SK-N-SH treated with all-trans-retinoic acid at 6 μM for 48 hours (cell line): ENCODE data around the gene PROZ.

Experiments
- ATAC-seq: fragments of 200-7000 bp; cut with Tn5 transposase; 3 replicates; pipeline ENCODE4 v1.9.1; 2020; ENCODE audit warnings: mild to moderate bottlenecking, moderate library complexity
- ARNTL ChIP-seq: fragments of 450-650 bp; formaldehyde crosslinking; IDR thresholded peaks from 2 replicates; pipeline ENCODE4 v1.5.0; 2020; ENCODE audit warnings: low read depth, mild to moderate bottlenecking, moderate library complexity, borderline replicate concordance
- BACH2 ChIP-seq: fragments of 250-450 bp; sonication (Bioruptor Pico); IDR thresholded peaks from 2 replicates; pipeline ENCODE4 v1.9.0; 2021; ENCODE audit warnings: mild to moderate bottlenecking, borderline replicate concordance
- CSDC2 ChIP-seq: fragments of 250-450 bp; sonication (Bioruptor Pico); IDR thresholded peaks from 2 replicates; pipeline ENCODE4 v1.5.0; 2020; ENCODE audit warnings: mild to moderate bottlenecking, moderate library complexity
- ESRRG ChIP-seq: fragments of 250-450 bp; sonication (Bioruptor Pico); IDR thresholded peaks from 2 replicates; pipeline ENCODE4 v1.6.1; 2021; ENCODE audit warnings: mild to moderate bottlenecking
- GLIS3 ChIP-seq: fragments of 250-450 bp; sonication (Bioruptor Pico); IDR thresholded peaks from 2 replicates; pipeline ENCODE4 v1.5.0; 2020; ENCODE audit warnings: mild to moderate bottlenecking, moderate library complexity
- ISL1 ChIP-seq: fragments of 250-450 bp; sonication (Bioruptor Pico); IDR thresholded peaks from 2 replicates; pipeline ENCODE4 v2.1.2; 2022; ENCODE audit warnings: mild to moderate bottlenecking, moderate library complexity
- OSR1 ChIP-seq: fragments of 250-450 bp; sonication (Bioruptor Pico); IDR thresholded peaks from 2 replicates; pipeline ENCODE4 v1.8.0; 2022; ENCODE audit warnings: moderate library complexity, mild to moderate bottlenecking, inconsistent platforms
- PPARA ChIP-seq: fragments of 250-450 bp; sonication (Bioruptor Pico); IDR thresholded peaks from 2 replicates; pipeline ENCODE4 v1.5.0; 2020; ENCODE audit warnings: mild to moderate bottlenecking, borderline replicate concordance
- RARB ChIP-seq: fragments of 250-450 bp; sonication (Bioruptor Pico); IDR thresholded peaks from 2 replicates; pipeline ENCODE4 v1.8.0; 2021; ENCODE audit warnings: mild to moderate bottlenecking, moderate library complexity
- SNAI2 ChIP-seq: fragments of 250-450 bp; sonication (Bioruptor Pico); IDR thresholded peaks from 2 replicates; pipeline ENCODE4 v1.5.0; 2020; ENCODE audit warnings: mild to moderate bottlenecking, moderate library complexity
- TOX ChIP-seq: fragments of 250-450 bp; sonication (Bioruptor Pico); IDR thresholded peaks from 2 replicates; pipeline ENCODE4 v1.8.0; 2021; ENCODE audit warnings: mild to moderate bottlenecking, moderate library complexity, borderline replicate concordance
- ZC3H10 ChIP-seq: fragments of 250-450 bp; sonication (Bioruptor Pico); IDR thresholded peaks from 2 replicates; pipeline ENCODE4 v1.5.1; 2021; ENCODE audit warnings: mild to moderate bottlenecking, moderate library complexity
- ZFP3 ChIP-seq: fragments of 250-450 bp; sonication (Bioruptor Pico); IDR thresholded peaks from 2 replicates; pipeline ENCODE4 v1.5.0; 2020; ENCODE audit warnings: mild to moderate bottlenecking, moderate library complexity
- ZFP30 ChIP-seq: fragments of 450-650 bp; formaldehyde crosslinking; IDR thresholded peaks from 2 replicates; pipeline ENCODE4 v1.5.0; 2022; ENCODE audit warnings: mild to moderate bottlenecking, moderate library complexity
- ZNF565 ChIP-seq: fragments of 450-650 bp; formaldehyde crosslinking; conservative IDR thresholded peaks from 2 replicates; pipeline ENCODE4 v1.5.0; 2020; ENCODE audit warnings: low read depth, mild to moderate bottlenecking, moderate library complexity
- ZNF8 ChIP-seq: fragments of 450-650 bp; formaldehyde crosslinking; IDR thresholded peaks from 2 replicates; pipeline ENCODE4 v1.5.0; 2020; ENCODE audit warnings: mild to moderate bottlenecking, moderate library complexity
- TF ChIP-seq, protein P1 (sequence below): fragments of 250-450 bp; sonication (Bioruptor Pico); IDR thresholded peaks from 2 replicates; pipeline ENCODE4 v1.8.0; 2020; ENCODE audit warnings: mild to moderate bottlenecking, moderate library complexity, borderline replicate concordance
- TF ChIP-seq, protein P2 (sequence below): fragments of 250-450 bp; sonication (Bioruptor Pico); IDR thresholded peaks from 2 replicates; pipeline ENCODE4 v1.8.0; 2021; ENCODE audit warnings: low read depth, mild to moderate bottlenecking, moderate library complexity, borderline replicate concordance
- TF ChIP-seq, protein P3 (sequence below): fragments of 250-450 bp; sonication (Bioruptor Pico); IDR thresholded peaks from 2 replicates; pipeline ENCODE4 v1.5.1; 2021; ENCODE audit warnings: mild to moderate bottlenecking, moderate library complexity
- TF ChIP-seq, protein P4 (sequence below): fragments of 250-450 bp; sonication (Bioruptor Pico); IDR thresholded peaks from 2 replicates; pipeline ENCODE4 v1.5.1; 2020; ENCODE audit warnings: low read depth, mild to moderate bottlenecking, moderate library complexity
- TF ChIP-seq, protein P5 (sequence below): fragments of 250-450 bp; sonication (Bioruptor Pico); IDR thresholded peaks from 2 replicates; pipeline ENCODE4 v1.5.0; 2020; ENCODE audit warnings: mild to moderate bottlenecking, moderate library complexity

PROZ gene

DNA sequence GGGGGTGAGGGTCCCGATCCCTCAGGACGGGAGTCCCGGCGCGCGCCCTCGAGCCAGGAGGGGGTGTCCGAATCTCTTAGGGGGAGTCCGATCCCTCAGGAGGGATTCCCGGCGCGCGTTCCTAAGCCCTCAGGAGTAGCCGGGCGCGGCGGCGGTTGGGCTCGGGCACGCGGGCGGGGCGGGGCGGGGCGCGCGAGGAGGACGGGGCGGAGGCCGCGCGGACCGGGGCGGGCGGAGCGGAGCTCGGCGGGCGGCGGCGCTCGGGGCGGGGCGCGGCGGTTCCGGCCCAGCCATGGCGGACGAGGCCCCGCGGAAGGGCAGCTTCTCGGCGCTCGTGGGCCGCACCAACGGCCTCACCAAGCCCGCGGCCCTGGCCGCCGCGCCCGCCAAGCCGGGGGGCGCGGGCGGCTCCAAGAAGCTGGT is 50.9 kb downstream of the PROZ start, which contains the start of gene CUL4A:
Gene CUL4A, plus strand, starts transcription at position 278 of the 423 bp plus-strand sequence. Its CDS starts 15 bp downstream, at position 293.
- TF ChIP-seq ESRRG (CRISPR knock-in tag) (no peak), PPARA (CRISPR knock-in tag) (no peak), SNAI2 (CRISPR knock-in tag) (no peak), CSDC2 (CRISPR knock-in tag) (no peak), ZNF565 (CRISPR knock-in tag) (no peak), GLIS3 (CRISPR knock-in tag) (no peak), ZFP3 (CRISPR knock-in tag) (no peak), ZNF8 (CRISPR knock-in tag) (no peak)
- TF ChIP-seq, protein P1, sequence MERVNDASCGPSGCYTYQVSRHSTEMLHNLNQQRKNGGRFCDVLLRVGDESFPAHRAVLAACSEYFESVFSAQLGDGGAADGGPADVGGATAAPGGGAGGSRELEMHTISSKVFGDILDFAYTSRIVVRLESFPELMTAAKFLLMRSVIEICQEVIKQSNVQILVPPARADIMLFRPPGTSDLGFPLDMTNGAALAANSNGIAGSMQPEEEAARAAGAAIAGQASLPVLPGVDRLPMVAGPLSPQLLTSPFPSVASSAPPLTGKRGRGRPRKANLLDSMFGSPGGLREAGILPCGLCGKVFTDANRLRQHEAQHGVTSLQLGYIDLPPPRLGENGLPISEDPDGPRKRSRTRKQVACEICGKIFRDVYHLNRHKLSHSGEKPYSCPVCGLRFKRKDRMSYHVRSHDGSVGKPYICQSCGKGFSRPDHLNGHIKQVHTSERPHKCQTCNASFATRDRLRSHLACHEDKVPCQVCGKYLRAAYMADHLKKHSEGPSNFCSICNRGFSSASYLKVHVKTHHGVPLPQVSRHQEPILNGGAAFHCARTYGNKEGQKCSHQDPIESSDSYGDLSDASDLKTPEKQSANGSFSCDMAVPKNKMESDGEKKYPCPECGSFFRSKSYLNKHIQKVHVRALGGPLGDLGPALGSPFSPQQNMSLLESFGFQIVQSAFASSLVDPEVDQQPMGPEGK: no peak
- TF ChIP-seq, protein P2, sequence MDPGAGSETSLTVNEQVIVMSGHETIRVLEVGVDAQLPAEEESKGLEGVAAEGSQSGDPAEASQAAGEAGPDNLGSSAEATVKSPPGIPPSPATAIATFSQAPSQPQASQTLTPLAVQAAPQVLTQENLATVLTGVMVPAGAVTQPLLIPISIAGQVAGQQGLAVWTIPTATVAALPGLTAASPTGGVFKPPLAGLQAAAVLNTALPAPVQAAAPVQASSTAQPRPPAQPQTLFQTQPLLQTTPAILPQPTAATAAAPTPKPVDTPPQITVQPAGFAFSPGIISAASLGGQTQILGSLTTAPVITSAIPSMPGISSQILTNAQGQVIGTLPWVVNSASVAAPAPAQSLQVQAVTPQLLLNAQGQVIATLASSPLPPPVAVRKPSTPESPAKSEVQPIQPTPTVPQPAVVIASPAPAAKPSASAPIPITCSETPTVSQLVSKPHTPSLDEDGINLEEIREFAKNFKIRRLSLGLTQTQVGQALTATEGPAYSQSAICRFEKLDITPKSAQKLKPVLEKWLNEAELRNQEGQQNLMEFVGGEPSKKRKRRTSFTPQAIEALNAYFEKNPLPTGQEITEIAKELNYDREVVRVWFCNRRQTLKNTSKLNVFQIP (CRISPR knock-in tag): no peak
- TF ChIP-seq, protein P3, sequence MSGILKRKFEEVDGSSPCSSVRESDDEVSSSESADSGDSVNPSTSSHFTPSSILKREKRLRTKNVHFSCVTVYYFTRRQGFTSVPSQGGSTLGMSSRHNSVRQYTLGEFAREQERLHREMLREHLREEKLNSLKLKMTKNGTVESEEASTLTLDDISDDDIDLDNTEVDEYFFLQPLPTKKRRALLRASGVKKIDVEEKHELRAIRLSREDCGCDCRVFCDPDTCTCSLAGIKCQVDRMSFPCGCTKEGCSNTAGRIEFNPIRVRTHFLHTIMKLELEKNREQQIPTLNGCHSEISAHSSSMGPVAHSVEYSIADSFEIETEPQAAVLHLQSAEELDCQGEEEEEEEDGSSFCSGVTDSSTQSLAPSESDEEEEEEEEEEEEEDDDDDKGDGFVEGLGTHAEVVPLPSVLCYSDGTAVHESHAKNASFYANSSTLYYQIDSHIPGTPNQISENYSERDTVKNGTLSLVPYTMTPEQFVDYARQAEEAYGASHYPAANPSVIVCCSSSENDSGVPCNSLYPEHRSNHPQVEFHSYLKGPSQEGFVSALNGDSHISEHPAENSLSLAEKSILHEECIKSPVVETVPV (CRISPR knock-in tag): no peak
- ATAC-seq: peak; percentile 68

DNA sequence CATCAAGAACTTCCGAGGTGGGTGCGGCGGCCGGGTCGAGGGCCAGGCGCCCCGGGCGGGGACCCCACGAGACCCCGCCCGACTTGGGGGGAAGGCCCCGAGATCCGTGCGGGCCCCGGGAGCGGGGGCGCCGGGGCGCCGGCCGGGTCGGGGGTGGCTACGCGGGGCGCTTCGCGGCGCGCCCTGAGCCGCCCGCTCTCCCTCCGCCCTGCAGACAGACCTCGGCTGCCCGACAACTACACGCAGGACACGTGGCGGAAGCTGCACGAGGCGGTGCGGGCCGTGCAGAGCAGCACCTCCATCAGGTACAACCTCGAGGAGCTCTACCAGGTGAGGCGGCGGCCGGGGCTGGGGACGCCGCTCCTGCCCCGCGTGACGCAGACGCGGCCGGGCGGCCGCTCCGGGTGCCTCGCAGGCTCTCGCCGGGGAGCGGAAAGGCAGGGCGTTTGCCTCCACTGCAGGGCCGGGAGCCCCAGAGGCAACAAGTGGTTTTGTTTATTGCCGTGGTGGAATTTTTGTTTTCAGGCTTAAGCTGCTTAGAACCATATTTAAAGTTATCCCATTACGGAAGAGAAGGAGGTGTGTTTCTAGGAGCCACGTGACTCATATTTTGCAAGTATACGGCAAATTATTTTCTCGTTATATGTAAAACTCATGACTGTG is 51.4 kb downstream of the PROZ start:
- TF ChIP-seq ZC3H10 (CRISPR knock-in tag) (no peak), ZFP3 (CRISPR knock-in tag) (0 out of 2 replicates have a peak, but pooled peaks have one; percentile 30), ZNF565 (CRISPR knock-in tag) (no peak), RARB (no peak), ZNF8 (CRISPR knock-in tag) (no peak), ZFP30 (CRISPR knock-in tag) (no peak)
- TF ChIP-seq, protein P3 (CRISPR knock-in tag): no peak
- peak; percentile 20 for ATAC-seq

DNA sequence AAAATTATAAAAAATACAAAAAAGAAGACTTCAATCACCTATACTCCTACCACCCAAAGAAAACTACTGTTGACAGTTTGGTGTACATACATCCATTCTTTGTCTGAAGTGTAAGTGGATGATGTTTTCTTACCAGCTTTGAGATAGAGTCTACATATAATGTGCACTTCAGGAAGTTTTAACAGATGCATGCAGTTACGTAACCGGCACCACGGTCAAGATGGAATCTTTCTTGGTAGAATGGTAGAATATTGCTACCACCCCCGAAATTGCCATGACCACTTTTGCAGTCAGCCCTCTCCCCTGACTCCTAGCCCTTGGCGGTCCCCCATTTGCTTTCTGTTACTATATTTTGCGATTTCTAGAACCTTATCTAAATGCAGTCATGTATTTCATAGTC is 52.4 kb downstream of the PROZ start:
- TF ChIP-seq, protein P4, sequence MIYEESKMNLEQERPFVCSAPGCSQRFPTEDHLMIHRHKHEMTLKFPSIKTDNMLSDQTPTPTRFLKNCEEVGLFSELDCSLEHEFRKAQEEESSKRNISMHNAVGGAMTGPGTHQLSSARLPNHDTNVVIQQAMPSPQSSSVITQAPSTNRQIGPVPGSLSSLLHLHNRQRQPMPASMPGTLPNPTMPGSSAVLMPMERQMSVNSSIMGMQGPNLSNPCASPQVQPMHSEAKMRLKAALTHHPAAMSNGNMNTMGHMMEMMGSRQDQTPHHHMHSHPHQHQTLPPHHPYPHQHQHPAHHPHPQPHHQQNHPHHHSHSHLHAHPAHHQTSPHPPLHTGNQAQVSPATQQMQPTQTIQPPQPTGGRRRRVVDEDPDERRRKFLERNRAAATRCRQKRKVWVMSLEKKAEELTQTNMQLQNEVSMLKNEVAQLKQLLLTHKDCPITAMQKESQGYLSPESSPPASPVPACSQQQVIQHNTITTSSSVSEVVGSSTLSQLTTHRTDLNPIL: no peak
- TF ChIP-seq, protein P5, sequence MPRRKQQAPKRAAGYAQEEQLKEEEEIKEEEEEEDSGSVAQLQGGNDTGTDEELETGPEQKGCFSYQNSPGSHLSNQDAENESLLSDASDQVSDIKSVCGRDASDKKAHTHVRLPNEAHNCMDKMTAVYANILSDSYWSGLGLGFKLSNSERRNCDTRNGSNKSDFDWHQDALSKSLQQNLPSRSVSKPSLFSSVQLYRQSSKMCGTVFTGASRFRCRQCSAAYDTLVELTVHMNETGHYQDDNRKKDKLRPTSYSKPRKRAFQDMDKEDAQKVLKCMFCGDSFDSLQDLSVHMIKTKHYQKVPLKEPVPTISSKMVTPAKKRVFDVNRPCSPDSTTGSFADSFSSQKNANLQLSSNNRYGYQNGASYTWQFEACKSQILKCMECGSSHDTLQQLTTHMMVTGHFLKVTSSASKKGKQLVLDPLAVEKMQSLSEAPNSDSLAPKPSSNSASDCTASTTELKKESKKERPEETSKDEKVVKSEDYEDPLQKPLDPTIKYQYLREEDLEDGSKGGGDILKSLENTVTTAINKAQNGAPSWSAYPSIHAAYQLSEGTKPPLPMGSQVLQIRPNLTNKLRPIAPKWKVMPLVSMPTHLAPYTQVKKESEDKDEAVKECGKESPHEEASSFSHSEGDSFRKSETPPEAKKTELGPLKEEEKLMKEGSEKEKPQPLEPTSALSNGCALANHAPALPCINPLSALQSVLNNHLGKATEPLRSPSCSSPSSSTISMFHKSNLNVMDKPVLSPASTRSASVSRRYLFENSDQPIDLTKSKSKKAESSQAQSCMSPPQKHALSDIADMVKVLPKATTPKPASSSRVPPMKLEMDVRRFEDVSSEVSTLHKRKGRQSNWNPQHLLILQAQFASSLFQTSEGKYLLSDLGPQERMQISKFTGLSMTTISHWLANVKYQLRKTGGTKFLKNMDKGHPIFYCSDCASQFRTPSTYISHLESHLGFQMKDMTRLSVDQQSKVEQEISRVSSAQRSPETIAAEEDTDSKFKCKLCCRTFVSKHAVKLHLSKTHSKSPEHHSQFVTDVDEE: no peak
- TF ChIP-seq SNAI2 (CRISPR knock-in tag) (no peak), OSR1 (no peak), ZNF8 (CRISPR knock-in tag) (no peak), TOX (no peak), ZNF565 (CRISPR knock-in tag) (no peak), ARNTL (CRISPR knock-in tag) (no peak), BACH2 (CRISPR knock-in tag) (no peak), CSDC2 (CRISPR knock-in tag) (no peak), ESRRG (CRISPR knock-in tag) (no peak), ISL1 (CRISPR knock-in tag) (no peak), PPARA (CRISPR knock-in tag) (no peak), ZFP30 (CRISPR knock-in tag) (no peak)
- TF ChIP-seq, protein P3 (CRISPR knock-in tag): no peak
- TF ChIP-seq, protein P2 (CRISPR knock-in tag): no peak
- ATAC-seq: no peak
